Mesodermal cell (in vitro differentiated cells): ENCODE data around the gene OR4K2.

Experiments used
- H3K27ac ChIP-seq: 2 replicates; pipeline ENCODE4 v1.7.0; 2013; ENCODE audit warnings: mild to moderate bottlenecking, low read depth, low read length, moderate library complexity; ENCODE audit not compliant: severe bottlenecking
- H3K36me3 ChIP-seq: 2 replicates; pipeline ENCODE4 v1.7.1; 2013; ENCODE audit warnings: mild to moderate bottlenecking, low read length, moderate library complexity; ENCODE audit not compliant: control insufficient read depth, insufficient read depth
- H3K4me1 ChIP-seq: one replicate; pipeline ENCODE4 v1.7.1; 2013; ENCODE audit warnings: mild to moderate bottlenecking, low read length; ENCODE audit not compliant: insufficient read depth, control insufficient read depth, poor library complexity, severe bottlenecking
- H3K4me3 ChIP-seq: 2 replicates; pipeline ENCODE4 v1.7.0; 2013; ENCODE audit warnings: low read length, control low read depth, mild to moderate bottlenecking; ENCODE audit not compliant: insufficient read depth, poor library complexity, severe bottlenecking; ENCODE audit errors: extremely low read depth
- H3K9me3 ChIP-seq: 2 replicates; pipeline ENCODE4 v1.7.1; 2013; ENCODE audit warnings: mild to moderate bottlenecking, low read length, moderate library complexity; ENCODE audit not compliant: control insufficient read depth
- WGBS, 2 experiments: methylation state at CpG; one replicate each; pipeline ENCODE4 v1.1.5; 2013; ENCODE audit warnings: missing lambda C conversion rate in 2 of 2; ENCODE audit not compliant: insufficient coverage in 2 of 2; 5-methylcytosine and 5-hydroxymethylcytosine counted together

The OR4K2 gene

GRCh38 chr14:19902409-19902808, 27.5 kb downstream of the OR4K2 start:
- no peak overlapping the region for H3K27ac ChIP-seq
- WGBS, 2 experiments: 70 to 87% methylated on average over 3 to 4 of the region's 4 CpGs
- H3K9me3 ChIP-seq: peaks cover 58% of the 10 kb centered on the region
- H3K4me1 ChIP-seq: no peaks in the 10 kb centered on the region
- no peak overlapping the region for H3K4me3 ChIP-seq
- no peaks in the 10 kb centered on the region for H3K36me3 ChIP-seq

GRCh38 chr14:19906665-19907064, 31.7 kb downstream of the OR4K2 start:
- Histone ChIP-seq H3K27ac (no peak overlapping the region), H3K9me3 (peaks cover 54% of the 10 kb centered on the region), H3K4me3 (no peak overlapping the region), H3K36me3 (no peaks in the 10 kb centered on the region), H3K4me1 (no peaks in the 10 kb centered on the region)

- Histone ChIP-seq H3K4me1 (no peaks in the 10 kb centered on the region), H3K4me3 (no peak overlapping the region), H3K36me3 (no peaks in the 10 kb centered on the region), H3K27ac (no peak overlapping the region), H3K9me3 (peaks cover 38% of the 10 kb centered on the region)
- WGBS, 2 experiments: 18 to 52% methylated on average over 2 to 3 of the region's 3 CpGs
Measured at GRCh38 chr14:19911114-19911513, 36.2 kb downstream of the OR4K2 start.

- 64 to 68% methylated on average over 3 of the region's 3 CpGs for WGBS, 2 experiments
- H3K9me3 ChIP-seq: peaks cover 50% of the 10 kb centered on the region
- H3K4me3 ChIP-seq: no peak overlapping the region
- no peaks in the 10 kb centered on the region for H3K4me1 ChIP-seq
- H3K27ac ChIP-seq: no peak overlapping the region
- no peaks in the 10 kb centered on the region for H3K36me3 ChIP-seq
Measured at GRCh38 chr14:19917243-19917642, 42.3 kb downstream of the OR4K2 start.

GRCh38 chr14:19917955-19918518, 43.1 kb downstream of the OR4K2 start:
- H3K36me3 ChIP-seq: no peaks in the 10 kb centered on the region
- no peak overlapping the region for H3K27ac ChIP-seq
- WGBS, 2 experiments: 33% methylated on average over 1 of the region's 1 CpG; no CpG with 5 or more reads in 1 of the 2 experiments
- H3K4me3 ChIP-seq: no peak overlapping the region
- H3K4me1 ChIP-seq: no peaks in the 10 kb centered on the region
- peaks cover 53% of the 10 kb centered on the region for H3K9me3 ChIP-seq

- 69% methylated on average over 2 of the region's 4 CpGs; no CpG with 5 or more reads in 1 of the 2 experiments for WGBS, 2 experiments
- no peak overlapping the region for H3K27ac ChIP-seq
- H3K9me3 ChIP-seq: peaks cover 53% of the 10 kb centered on the region
- no peaks in the 10 kb centered on the region for H3K4me1 ChIP-seq
- H3K4me3 ChIP-seq: no peak overlapping the region
- H3K36me3 ChIP-seq: no peaks in the 10 kb centered on the region
Measured at GRCh38 chr14:19918553-19919264, 43.8 kb downstream of the OR4K2 start.

GRCh38 chr14:19920021-19920657, 45.2 kb downstream of the OR4K2 start, which contains the start of gene OR4K5:
TSS of gene OR4K5 (plus strand) at chr14:19920607. CDS start at chr14:19920607, 0 bp downstream.
- Histone ChIP-seq H3K4me3 (no peak within 1 kb of the TSS), H3K9me3 (peaks cover 59% of the 10 kb centered on the region), H3K36me3 (no peaks in the 10 kb centered on the region), H3K27ac (no peak within 1 kb of the TSS), H3K4me1 (no peaks in the 10 kb centered on the region)

- peaks cover 59% of the 10 kb centered on the region for H3K9me3 ChIP-seq
- H3K27ac ChIP-seq: no peak within 1 kb of the TSS
- 63 to 67% methylated on average over 1 of the region's 3 CpGs for WGBS, 2 experiments
- H3K36me3 ChIP-seq: no peaks in the 10 kb centered on the region
- no peak within 1 kb of the TSS for H3K4me3 ChIP-seq
- no peaks in the 10 kb centered on the region for H3K4me1 ChIP-seq
Measured at GRCh38 chr14:19930617-19931016, 55.7 kb downstream of the OR4K2 start, which contains the start of gene OR4K1. TSS of gene OR4K1 (plus strand) at chr14:19930917. CDS start at chr14:19935667, 4,750 bp downstream.
